Transverse colon (tissue), 3 donors: Measurements from ENCODE around the gene TMPRSS5.

Experiments used
- CTCF ChIP-seq, 5 experiments: fragments of 200-600 bp in 3 of 5; fragments of 450-650 bp in 2 of 5; sonication (generic) in 3 of 5; IDR thresholded peaks; 1 replicate in 2 of 5; 2 replicates in 3 of 5; pipeline ENCODE4 v1.5.1; 2016 to 2017; ENCODE audit warnings: antibody characterized with exemption in 5 of 5, inconsistent platforms in 3 of 5, mild to moderate bottlenecking in 2 of 5, moderate library complexity in 1 of 5
- POLR2A ChIP-seq: fragments of 450-650 bp; IDR thresholded peaks from one replicate; pipeline ENCODE4 v1.6.1; 2016; ENCODE audit warnings: antibody characterized with exemption, mild to moderate bottlenecking, moderate library complexity

DNA sequence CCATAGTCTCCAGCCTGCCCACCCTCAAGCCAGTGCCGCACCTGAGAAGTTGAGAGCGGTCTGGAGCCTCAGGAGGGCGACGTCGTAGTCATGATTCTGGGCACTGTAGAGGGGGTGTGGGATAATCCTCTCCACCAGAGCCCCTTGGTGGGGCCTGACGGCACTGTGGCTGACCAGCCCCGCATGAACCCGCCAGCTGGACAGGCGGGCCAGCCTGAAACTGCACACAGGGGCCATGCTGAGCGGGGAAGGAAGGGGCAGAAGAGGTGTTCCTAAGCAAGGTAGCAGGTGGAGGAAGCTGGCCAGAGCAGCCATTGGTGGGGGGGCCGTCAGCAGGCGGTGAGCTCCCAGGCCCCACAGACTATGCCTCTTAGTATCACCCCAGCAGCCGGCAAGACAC, 13.1 kb downstream of the TMPRSS5 start:
- TF ChIP-seq POLR2A (no peak), CTCF (IDR thresholded peaks at IDR 0.05) (no peak)
